HL-60 (cell line): ENCODE results near the gene TECTB.

ENCODE experiments used
- DNase-seq, 2 experiments: peaks; one replicate each; pipeline ENCODE4 v3.0.0-alpha.2; 2010 to 2020; ENCODE audit warnings: low read depth in 1 of 2, low spot score in 1 of 2
- H3K27ac ChIP-seq: fragments of 250-450 bp; sonication (Bioruptor Pico); replicated peaks from 2 replicates; pipeline ENCODE4 v1.5.1; 2020; ENCODE audit warnings: mild to moderate bottlenecking, moderate library complexity
- H3K27me3 ChIP-seq: fragments of 250-450 bp; sonication (Bioruptor Pico); 2 replicates; pipeline ENCODE4 v1.5.1; 2021; ENCODE audit warnings: mild to moderate bottlenecking, moderate library complexity; ENCODE audit not compliant: insufficient read depth, poor library complexity, severe bottlenecking
- H3K4me3 ChIP-seq: replicated peaks from 2 replicates; pipeline ENCODE4 v1.5.1; 2011; ENCODE audit warnings: mild to moderate bottlenecking, control low read depth, low read length; ENCODE audit not compliant: insufficient read depth
- CTCF ChIP-seq: IDR thresholded peaks from one replicate; pipeline ENCODE4 v1.5.1; 2011; ENCODE audit warnings: low read length, control low read depth, inconsistent platforms; ENCODE audit not compliant: insufficient read depth
- GABPA ChIP-seq: IDR thresholded peaks from 2 replicates; pipeline ENCODE4 v1.6.1; 2012; ENCODE audit warnings: low read depth
- POLR2AphosphoS5 ChIP-seq: IDR thresholded peaks from 2 replicates; pipeline ENCODE4 v1.6.1; 2012; ENCODE audit warnings: low read depth
- SPI1 ChIP-seq: IDR thresholded peaks from 2 replicates; pipeline ENCODE4 v1.6.1; 2012; ENCODE audit warnings: low read depth, mild to moderate bottlenecking, borderline replicate concordance
- TF ChIP-seq, protein P1 (sequence below): IDR thresholded peaks from 2 replicates; pipeline ENCODE4 v1.6.1; 2012; ENCODE audit warnings: low read depth; ENCODE audit not compliant: insufficient replicate concordance

Gene TECTB

DNA sequence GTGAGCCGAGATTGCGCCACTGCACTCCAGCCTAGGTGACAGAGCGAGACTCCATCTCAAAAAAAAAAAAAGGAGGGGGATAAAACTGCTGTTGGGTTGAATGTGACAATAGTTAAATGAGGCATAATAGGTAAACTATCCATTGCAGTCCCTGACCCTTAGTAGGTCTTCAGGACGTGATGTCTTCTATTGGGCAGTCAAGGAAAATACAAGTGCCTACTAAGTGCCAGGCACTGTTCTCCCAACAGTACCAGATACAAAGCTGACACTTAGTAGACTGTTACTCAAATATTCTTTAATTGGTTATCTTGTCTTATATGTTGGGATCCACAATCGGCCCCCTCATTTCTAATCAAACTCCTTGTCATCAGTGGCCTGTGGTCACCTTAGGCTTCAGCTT, 63.6 kb downstream of the TECTB start:
- Histone ChIP-seq H3K27me3 (no peaks in the 10 kb centered on the region), H3K27ac (no peak overlapping the region), H3K4me3 (no peak overlapping the region)
- no peak for TF ChIP-seq CTCF
- TF ChIP-seq GABPA: no peak
- TF ChIP-seq SPI1: no peak
- TF ChIP-seq, protein P1, sequence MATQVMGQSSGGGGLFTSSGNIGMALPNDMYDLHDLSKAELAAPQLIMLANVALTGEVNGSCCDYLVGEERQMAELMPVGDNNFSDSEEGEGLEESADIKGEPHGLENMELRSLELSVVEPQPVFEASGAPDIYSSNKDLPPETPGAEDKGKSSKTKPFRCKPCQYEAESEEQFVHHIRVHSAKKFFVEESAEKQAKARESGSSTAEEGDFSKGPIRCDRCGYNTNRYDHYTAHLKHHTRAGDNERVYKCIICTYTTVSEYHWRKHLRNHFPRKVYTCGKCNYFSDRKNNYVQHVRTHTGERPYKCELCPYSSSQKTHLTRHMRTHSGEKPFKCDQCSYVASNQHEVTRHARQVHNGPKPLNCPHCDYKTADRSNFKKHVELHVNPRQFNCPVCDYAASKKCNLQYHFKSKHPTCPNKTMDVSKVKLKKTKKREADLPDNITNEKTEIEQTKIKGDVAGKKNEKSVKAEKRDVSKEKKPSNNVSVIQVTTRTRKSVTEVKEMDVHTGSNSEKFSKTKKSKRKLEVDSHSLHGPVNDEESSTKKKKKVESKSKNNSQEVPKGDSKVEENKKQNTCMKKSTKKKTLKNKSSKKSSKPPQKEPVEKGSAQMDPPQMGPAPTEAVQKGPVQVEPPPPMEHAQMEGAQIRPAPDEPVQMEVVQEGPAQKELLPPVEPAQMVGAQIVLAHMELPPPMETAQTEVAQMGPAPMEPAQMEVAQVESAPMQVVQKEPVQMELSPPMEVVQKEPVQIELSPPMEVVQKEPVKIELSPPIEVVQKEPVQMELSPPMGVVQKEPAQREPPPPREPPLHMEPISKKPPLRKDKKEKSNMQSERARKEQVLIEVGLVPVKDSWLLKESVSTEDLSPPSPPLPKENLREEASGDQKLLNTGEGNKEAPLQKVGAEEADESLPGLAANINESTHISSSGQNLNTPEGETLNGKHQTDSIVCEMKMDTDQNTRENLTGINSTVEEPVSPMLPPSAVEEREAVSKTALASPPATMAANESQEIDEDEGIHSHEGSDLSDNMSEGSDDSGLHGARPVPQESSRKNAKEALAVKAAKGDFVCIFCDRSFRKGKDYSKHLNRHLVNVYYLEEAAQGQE: no peak
- no peak for TF ChIP-seq POLR2AphosphoS5
- no peak for DNase-seq

GRCh38 chr10:112347709-112348671, 64.8 kb downstream of the TECTB start:
- Histone ChIP-seq H3K4me3 (no peak overlapping the region), H3K27ac (no peak overlapping the region), H3K27me3 (no peaks in the 10 kb centered on the region)
- TF ChIP-seq GABPA (no peak), CTCF (no peak), SPI1 (no peak), POLR2AphosphoS5 (no peak)
- TF ChIP-seq, protein P1: no peak
- no peak for DNase-seq

DNA sequence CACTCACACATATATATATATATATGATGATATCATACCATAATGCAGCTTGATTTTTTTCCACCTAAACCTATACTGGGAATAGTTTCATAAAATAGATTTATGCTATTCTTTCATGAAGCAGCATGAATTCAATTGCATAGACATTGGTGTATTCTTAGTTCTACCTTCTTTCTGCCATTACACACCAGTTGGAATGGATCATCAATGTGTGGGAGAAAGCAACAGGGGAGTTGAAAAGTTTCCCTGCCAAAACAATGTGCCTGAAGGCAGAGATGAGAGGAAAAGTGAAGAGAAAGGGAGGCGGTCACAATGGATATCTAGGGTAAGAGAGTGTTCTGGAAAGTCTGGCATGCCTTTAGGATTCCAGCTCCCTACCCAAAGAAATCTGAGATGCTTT, 65.6 kb downstream of the TECTB start:
- Histone ChIP-seq H3K27me3 (no peaks in the 10 kb centered on the region), H3K4me3 (no peak overlapping the region), H3K27ac (no peak overlapping the region)
- no peak for DNase-seq
- no peak for TF ChIP-seq SPI1
- TF ChIP-seq CTCF: no peak
- TF ChIP-seq, protein P1: no peak
- no peak for TF ChIP-seq POLR2AphosphoS5
